Right lobe of liver (tissue), 6 donors: Measurements from ENCODE around the gene WDR83. TPM values are rescaled to one million over a fixed set of nuclear protein-coding genes. Genes with fewer than 3 reads are reported as not detected.

Source experiments
- ATAC-seq, 4 donors: fragments of 200-7000 bp; cut with Tn5 transposase; one replicate each; pipeline ENCODE4 v1.9.1; 2020; ENCODE audit warnings: mild to moderate bottlenecking in 4 of 4, moderate library complexity in 4 of 4
- DNase-seq, 3 donors: peaks; one replicate each; pipeline ENCODE4 v3.0.0-alpha.2; 2020
- H3K27ac ChIP-seq, 3 donors: fragments of 200-600 bp; one replicate each; pipeline ENCODE4 v1.8.0; 2022
- H3K27me3 ChIP-seq, 2 donors: fragments of 200-600 bp; one replicate each; pipeline ENCODE4 v1.8.0; 2022
- H3K36me3 ChIP-seq, 4 donors: fragments of 200-600 bp; sonication (generic) in 1 of 4; one replicate each; pipeline versions ENCODE4 v1.5.1 to v1.8.0; 2017 to 2022; ENCODE audit warnings: control low read depth in 1 of 4
- H3K4me1 ChIP-seq, 4 donors: fragments of 200-600 bp; sonication (generic) in 1 of 4; one replicate each; pipeline versions ENCODE4 v1.5.1 to v1.8.0; 2017 to 2022; ENCODE audit warnings: control low read depth in 1 of 4
- H3K4me3 ChIP-seq, 3 donors: fragments of 200-600 bp; one replicate each; pipeline ENCODE4 v1.8.0; 2022
- H3K9me3 ChIP-seq, 4 donors: fragments of 200-600 bp; sonication (generic) in 1 of 4; one replicate each; pipeline versions ENCODE4 v1.5.1 to v1.8.0; 2017 to 2022; ENCODE audit warnings: control low read depth in 1 of 4
- POLR2A ChIP-seq: fragments of 450-650 bp; IDR thresholded peaks from one replicate; pipeline ENCODE4 v1.6.1; 2017; ENCODE audit warnings: antibody characterized with exemption, mild to moderate bottlenecking
- WGBS: methylation state at CpG from one replicate; pipeline ENCODE4 v1.1.6; 2018; ENCODE audit warnings: low coverage, low lambda C conversion rate; ENCODE audit not compliant: insufficient coverage; ENCODE audit errors: missing lambda C conversion rate; 5-methylcytosine and 5-hydroxymethylcytosine counted together
- intact Hi-C, 2 donors: fragments of 100-400 bp; cut with DNase I; formaldehyde crosslinking; loops; one replicate each; pipeline versions ENCODE4 v1.11.2 to v1.14.1; 2022
- total RNA-seq, 6 experiments: library from RNA; depleted of rRNA in 2 of 6; stranded (reverse); fragments of >200 nt in 2 of 6; fragmentation: NEBNext Ultra II Directional in 3 of 6; extraction: Animal tissue kit (Norgen Biotek cat#: 25700) in 3 of 6; gene quantifications; one replicate each; pipeline versions ENCODE4 v1.1.0 to v1.2.4, GENCODE V29; 2016 to 2023
- TF ChIP-seq, protein P1 (sequence below), 4 donors: fragments of 200-600 bp in 3 of 4; fragments of 450-650 bp in 1 of 4; IDR thresholded peaks; one replicate each; pipeline versions ENCODE4 v1.5.1 to v1.8.0; 2016 to 2022; ENCODE audit warnings: antibody characterized with exemption in 4 of 4, mild to moderate bottlenecking in 2 of 4
- donor health status: DM: no; HTN: yes; CAD: no.
- donor health status: DM: no; HTN: no; CAD: no.
- donor health status: DM: no; HTN: no; CAD: no.
- donor health status: DM: no; HTN: yes; CAD: no.
- donor health status: DM: no; HTN: yes; CAD: no.

WDR83 gene
- total RNA-seq, 6 experiments from 2014 or later, result 2.5 to 6.2 (median 4.2) TPM

DNA sequence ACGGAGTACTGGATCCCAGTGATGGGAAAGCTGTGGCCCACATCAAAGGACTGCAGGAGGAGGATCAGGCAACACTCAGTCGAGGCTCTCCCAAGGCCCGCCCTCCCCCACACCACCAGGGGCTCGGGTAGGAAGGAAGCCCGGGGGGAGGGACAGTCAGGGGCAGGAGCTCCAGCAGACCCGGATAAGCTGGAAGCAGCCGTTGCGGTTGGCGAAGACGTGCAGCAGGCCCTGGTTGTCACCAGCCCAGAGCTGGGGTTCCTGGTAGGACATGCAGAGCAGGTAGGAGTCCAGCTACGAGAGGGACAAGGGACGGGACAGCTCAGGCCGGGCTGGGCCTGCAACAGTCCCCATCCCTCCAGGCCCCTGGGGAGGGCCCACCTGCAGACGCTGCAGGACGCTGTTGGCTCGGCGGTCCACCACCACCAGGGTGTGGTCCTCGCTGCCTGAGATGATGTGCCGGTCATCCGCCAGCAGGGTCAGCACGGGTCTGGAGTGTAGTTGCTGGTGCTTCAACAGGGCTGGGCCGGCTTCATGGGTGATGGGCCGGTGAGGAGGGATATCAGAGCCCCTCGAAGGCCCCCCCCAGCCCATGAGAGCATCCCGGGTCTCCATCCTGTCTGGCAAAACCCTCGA, 23.1 kb downstream of the WDR83 start:
- Histone ChIP-seq H3K4me3 (no peak overlapping the region), H3K9me3 (no peaks in the 10 kb centered on the region), H3K4me1 (no peaks in the 10 kb centered on the region), H3K36me3 (no peaks in the 10 kb centered on the region), H3K27ac (no peak overlapping the region), H3K27me3 (no peaks in the 10 kb centered on the region)
- WGBS, result 60% methylated on average over 1 of the region's 26 CpGs
- intact Hi-C loops, result no loop called here
- DNase-seq (no peak), ATAC-seq (peak in 1 of 4 donors; percentile 19)
- no peak for TF ChIP-seq POLR2A
- TF ChIP-seq, protein P1, sequence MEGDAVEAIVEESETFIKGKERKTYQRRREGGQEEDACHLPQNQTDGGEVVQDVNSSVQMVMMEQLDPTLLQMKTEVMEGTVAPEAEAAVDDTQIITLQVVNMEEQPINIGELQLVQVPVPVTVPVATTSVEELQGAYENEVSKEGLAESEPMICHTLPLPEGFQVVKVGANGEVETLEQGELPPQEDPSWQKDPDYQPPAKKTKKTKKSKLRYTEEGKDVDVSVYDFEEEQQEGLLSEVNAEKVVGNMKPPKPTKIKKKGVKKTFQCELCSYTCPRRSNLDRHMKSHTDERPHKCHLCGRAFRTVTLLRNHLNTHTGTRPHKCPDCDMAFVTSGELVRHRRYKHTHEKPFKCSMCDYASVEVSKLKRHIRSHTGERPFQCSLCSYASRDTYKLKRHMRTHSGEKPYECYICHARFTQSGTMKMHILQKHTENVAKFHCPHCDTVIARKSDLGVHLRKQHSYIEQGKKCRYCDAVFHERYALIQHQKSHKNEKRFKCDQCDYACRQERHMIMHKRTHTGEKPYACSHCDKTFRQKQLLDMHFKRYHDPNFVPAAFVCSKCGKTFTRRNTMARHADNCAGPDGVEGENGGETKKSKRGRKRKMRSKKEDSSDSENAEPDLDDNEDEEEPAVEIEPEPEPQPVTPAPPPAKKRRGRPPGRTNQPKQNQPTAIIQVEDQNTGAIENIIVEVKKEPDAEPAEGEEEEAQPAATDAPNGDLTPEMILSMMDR (IDR thresholded peaks at IDR 0.05), result no peak

DNA sequence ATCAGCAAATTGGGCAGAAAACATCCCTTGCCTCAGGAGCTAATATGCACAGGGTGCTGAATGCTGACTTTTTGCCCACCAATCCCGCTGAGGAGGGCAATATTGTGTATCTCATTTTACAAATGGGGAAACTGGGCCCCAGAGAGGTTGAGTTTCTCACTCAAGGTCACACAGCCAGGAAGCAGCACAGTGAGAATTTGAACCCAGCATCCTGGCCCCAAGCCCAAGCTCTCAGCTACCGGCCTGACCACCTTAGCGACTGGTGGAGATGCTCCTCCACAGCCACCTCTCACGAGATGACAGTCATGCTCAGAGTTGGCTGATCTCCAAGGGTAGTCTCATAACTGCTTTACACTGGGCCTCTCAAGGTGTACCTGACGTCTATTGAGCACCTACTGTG, 26.4 kb downstream of the WDR83 start:
- WGBS, result 89% methylated on average over 1 of the region's 5 CpGs
- ATAC-seq (no peak), DNase-seq (no peak)
- Histone ChIP-seq H3K9me3 (no peaks in the 10 kb centered on the region), H3K27ac (no peak overlapping the region), H3K36me3 (no peaks in the 10 kb centered on the region), H3K4me1 (peaks cover 0 to 11% (median 4%) of the 10 kb centered on the region in 4 donors), H3K4me3 (no peak overlapping the region), H3K27me3 (no peaks in the 10 kb centered on the region)
- intact Hi-C loops, result no loop called here
- no peak for TF ChIP-seq POLR2A
- TF ChIP-seq, protein P1 (IDR thresholded peaks at IDR 0.05), result no peak

GRCh38 chr19:12694641-12695040, 28.0 kb downstream of the WDR83 start:
- Histone ChIP-seq H3K4me3 (no peak overlapping the region), H3K27ac (no peak overlapping the region), H3K36me3 (no peaks in the 10 kb centered on the region), H3K9me3 (no peaks in the 10 kb centered on the region), H3K4me1 (peaks cover 0 to 11% (median 4%) of the 10 kb centered on the region in 4 donors), H3K27me3 (no peaks in the 10 kb centered on the region)
- WGBS, result 100% methylated on average over 4 of the region's 16 CpGs
- ATAC-seq (no peak), DNase-seq (no peak)
- TF ChIP-seq POLR2A, result no peak
- TF ChIP-seq, protein P1 (IDR thresholded peaks at IDR 0.05), result no peak
- intact Hi-C loops, result no loop called here

- ATAC-seq, result no peak
- no peak overlapping the region for H3K4me3 ChIP-seq
- intact Hi-C loops, result no loop called here
- H3K27ac ChIP-seq, result no peak overlapping the region
- WGBS, result no CpG with 5 or more reads among the region's 2 CpGs
- no peak for DNase-seq
- no peaks in the 10 kb centered on the region for H3K9me3 ChIP-seq
- H3K27me3 ChIP-seq, result no peaks in the 10 kb centered on the region
- TF ChIP-seq, protein P1 (IDR thresholded peaks at IDR 0.05), result no peak
- TF ChIP-seq POLR2A, result no peak
- peaks cover 0 to 11% (median 4%) of the 10 kb centered on the region in 4 donors for H3K4me1 ChIP-seq
- H3K36me3 ChIP-seq, result no peaks in the 10 kb centered on the region
These were observed 28.5 kb downstream of the WDR83 start for GRCh38 chr19:12695096-12695495.
